ENCODE results near the gene DDX28. TPM values are rescaled to one million over a fixed set of nuclear protein-coding genes. Genes with fewer than 3 reads are reported as not detected.

The DDX28 gene
- total and polyA plus RNA-seq, 2 of the 8 experiments (the other 6 are each of a cell fraction or from before 2014, with no cell fraction given): 16.8 to 28.1 TPM

- Histone ChIP-seq H2AK5ac (ENCODE audit: low read depth, low read length) (no peak overlapping the region), H3K4me1 (replicated peaks in 1 of 4; ENCODE audit: control insufficient read depth in 3 of 4, insufficient read depth in 4 of 4, low read length in 3 of 4) (no peaks in the 10 kb centered on the region), H2BK15ac (ENCODE audit: low read length) (no peak overlapping the region), H4K8ac (ENCODE audit: extremely low read depth, insufficient read depth, low read length) (no peak overlapping the region), H3K23me2 (ENCODE audit: low read depth, low read length) (no peaks in the 10 kb centered on the region), H2BK20ac (ENCODE audit: low read length) (no peak overlapping the region), H3K4me3 (ENCODE audit: extremely low read depth in 1 of 4, insufficient read depth in 2 of 4, low read depth in 3 of 4, low read length in 4 of 4) (no peak overlapping the region), H2BK12ac (ENCODE audit: low read depth, low read length) (no peak overlapping the region), H3K23ac (ENCODE audit: insufficient read length) (no peak overlapping the region), H2BK5ac (ENCODE audit: low read depth, low read length) (no peak overlapping the region), H2BK120ac (replicated peaks; ENCODE audit: low read depth, low read length) (no peak overlapping the region), H3K79me1 (ENCODE audit: low read depth, low read length) (no peaks in the 10 kb centered on the region), H3K56ac (replicated peaks; ENCODE audit: insufficient read length, low read depth, low read length) (no peak overlapping the region), H4K20me1 (replicated peaks in 1 of 2; ENCODE audit: control insufficient read depth in 1 of 2, insufficient read depth in 2 of 2, low read length in 2 of 2) (peaks cover 0 to 2% of the 10 kb centered on the region in 2 experiments), H3K4ac (replicated peaks; ENCODE audit: insufficient read length, low read depth, low read length) (no peak overlapping the region), H3K9me3 (ENCODE audit: insufficient read depth in 2 of 2, low read depth in 1 of 2, low read length in 1 of 2) (no peaks in the 10 kb centered on the region), H2AFZ (ENCODE audit: low read length) (no peak overlapping the region), H4K91ac (replicated peaks; ENCODE audit: insufficient read length, low read length) (no peak overlapping the region), H3K9ac (replicated peaks in 1 of 4; ENCODE audit: extremely low read depth in 1 of 4, low read depth in 3 of 4, low read length in 3 of 4) (no peak overlapping the region), H3K79me2 (ENCODE audit: control insufficient read depth in 1 of 2, insufficient read depth in 2 of 2, low read length in 2 of 2) (no peaks in the 10 kb centered on the region), H3K36me3 (ENCODE audit: control insufficient read depth in 2 of 4, insufficient read depth in 4 of 4, low read length in 3 of 4) (peaks cover 0 to 15% (median 3%) of the 10 kb centered on the region in 4 experiments; a peak in 6 of 8 replicates), H3K14ac (ENCODE audit: insufficient read length) (no peak overlapping the region), H4K5ac (ENCODE audit: insufficient read length, low read depth, low read length) (no peak overlapping the region), H3K27ac (ENCODE audit: low read depth, low read length) (no peak overlapping the region), H3K18ac (ENCODE audit: extremely low read depth, low read length) (no peak overlapping the region), H3K4me2 (ENCODE audit: insufficient read depth in 1 of 2, low read depth in 2 of 2, low read length in 2 of 2) (no peak overlapping the region), H3K27me3 (replicated peaks in 1 of 4; ENCODE audit: control insufficient read depth in 3 of 4, extremely low read depth in 1 of 4, insufficient read depth in 3 of 4, low read length in 3 of 4) (no peaks in the 10 kb centered on the region; a peak in 1 of 7 replicates)
- DNase-seq (ENCODE audit: low read depth in 1 of 2, low spot score in 2 of 2) (no peak), FAIRE-seq (no peak)
- TF ChIP-seq POLR2A (IDR thresholded peaks at IDR 0.05; ENCODE audit: control extremely low read depth in 1 of 2, low read depth in 2 of 2, low read length in 2 of 2): no peak
- TF ChIP-seq RFX5 (IDR thresholded peaks at IDR 0.05; ENCODE audit: borderline replicate concordance, low read depth, low read length): no peak
- TF ChIP-seq CHD1 (IDR thresholded peaks at IDR 0.05; ENCODE audit: low read depth, low read length): no peak
- no peak for TF ChIP-seq SP2 (IDR thresholded peaks at IDR 0.05; ENCODE audit: low read length)
- TF ChIP-seq CBX8 (IDR thresholded peaks at IDR 0.05; ENCODE audit: borderline replicate concordance, low read depth, low read length): no peak
- TF ChIP-seq MAX (IDR thresholded peaks at IDR 0.05): no peak
- TF ChIP-seq EP300 (IDR thresholded peaks at IDR 0.05; ENCODE audit: borderline replicate concordance in 1 of 2, low read depth in 2 of 2, low read length in 2 of 2): no peak
- TF ChIP-seq SRF (IDR thresholded peaks at IDR 0.05; ENCODE audit: low read depth, low read length): no peak
- no peak for TF ChIP-seq KDM5A (IDR thresholded peaks at IDR 0.05; ENCODE audit: low read length)
- POLR2A ChIA-PET (ENCODE audit: partially characterized antibody): no interaction called here
- CTCF ChIA-PET (ENCODE audit: partially characterized antibody): interaction anchor here (0.7 kb wide), 1 partner anchor 184 kb away, joined by 4 read pairs; no protein-coding TSS in a partner anchor
These were observed 36.8 kb upstream of the DDX28 start for GRCh38 chr16:68059804-68060203.
